HG03175 (cell line): Measurements from ENCODE around the gene GPR139.

Experiments used
- ATAC-seq: cut with Tn5 transposase; IDR thresholded peaks from one replicate; pipeline ENCODE4 v1.9.1; 2021; ENCODE audit warnings: mild to moderate bottlenecking, moderate library complexity; ENCODE audit not compliant: unreplicated experiment

The GPR139 gene

DNA sequence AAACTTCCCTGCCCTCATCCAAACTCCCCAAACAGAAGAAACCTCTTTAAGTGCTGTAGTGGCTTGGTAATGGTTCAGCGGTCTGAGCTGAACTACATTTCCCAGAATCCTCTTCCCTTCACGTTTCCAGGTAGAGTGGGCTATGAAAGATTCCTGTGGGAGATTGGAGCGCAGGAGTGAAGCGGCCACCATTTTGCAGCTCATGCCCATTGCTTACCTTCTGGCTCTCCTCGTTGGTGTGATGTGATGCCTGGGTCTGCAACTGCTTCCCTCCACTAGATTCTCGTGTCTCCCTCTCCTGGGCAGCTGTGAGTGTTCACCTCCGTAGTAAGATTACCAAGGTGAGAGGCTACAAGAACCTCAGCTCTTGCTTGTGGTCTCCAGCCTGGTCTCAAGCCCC, 82.1 kb downstream of the GPR139 start:
- no peak for ATAC-seq

GRCh38 chr16:19984135-19984534, 89.6 kb downstream of the GPR139 start:
- no peak for ATAC-seq
